ENCODE measurements around the gene QPRT. TPM values are rescaled to one million over a fixed set of nuclear protein-coding genes. Genes with fewer than 3 reads are reported as not detected.

QPRT gene
- total RNA-seq, 1 donor from 2014 or later, result 85.9 TPM

DNA sequence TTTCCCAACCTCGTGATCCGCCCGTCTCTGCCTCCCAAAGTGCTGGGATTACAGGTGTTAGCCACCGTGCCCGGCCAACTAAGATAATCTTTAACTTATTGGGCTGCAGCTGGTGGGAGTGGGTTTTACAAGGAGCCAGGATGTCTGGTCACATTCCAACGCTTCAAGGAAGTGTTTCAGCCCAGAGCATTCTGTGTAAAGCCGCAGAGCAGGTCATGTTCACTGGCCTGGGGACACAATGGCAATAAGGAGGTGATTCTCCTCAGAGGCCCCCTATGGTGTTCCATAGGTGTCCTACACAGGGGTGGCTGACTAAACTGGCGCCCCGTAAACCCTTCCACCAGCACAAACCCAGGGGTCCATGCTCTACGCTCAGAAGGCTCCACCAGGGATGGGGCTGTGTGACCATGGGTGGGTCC lies 1.2 kb downstream of the QPRT start:
- no peaks in the 10 kb centered on the region for H3K9me3 ChIP-seq (ENCODE audit: insufficient read depth, low read depth, low read length)
- TF ChIP-seq, protein P1, sequence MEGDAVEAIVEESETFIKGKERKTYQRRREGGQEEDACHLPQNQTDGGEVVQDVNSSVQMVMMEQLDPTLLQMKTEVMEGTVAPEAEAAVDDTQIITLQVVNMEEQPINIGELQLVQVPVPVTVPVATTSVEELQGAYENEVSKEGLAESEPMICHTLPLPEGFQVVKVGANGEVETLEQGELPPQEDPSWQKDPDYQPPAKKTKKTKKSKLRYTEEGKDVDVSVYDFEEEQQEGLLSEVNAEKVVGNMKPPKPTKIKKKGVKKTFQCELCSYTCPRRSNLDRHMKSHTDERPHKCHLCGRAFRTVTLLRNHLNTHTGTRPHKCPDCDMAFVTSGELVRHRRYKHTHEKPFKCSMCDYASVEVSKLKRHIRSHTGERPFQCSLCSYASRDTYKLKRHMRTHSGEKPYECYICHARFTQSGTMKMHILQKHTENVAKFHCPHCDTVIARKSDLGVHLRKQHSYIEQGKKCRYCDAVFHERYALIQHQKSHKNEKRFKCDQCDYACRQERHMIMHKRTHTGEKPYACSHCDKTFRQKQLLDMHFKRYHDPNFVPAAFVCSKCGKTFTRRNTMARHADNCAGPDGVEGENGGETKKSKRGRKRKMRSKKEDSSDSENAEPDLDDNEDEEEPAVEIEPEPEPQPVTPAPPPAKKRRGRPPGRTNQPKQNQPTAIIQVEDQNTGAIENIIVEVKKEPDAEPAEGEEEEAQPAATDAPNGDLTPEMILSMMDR (IDR thresholded peaks at IDR 0.05; ENCODE audit: insufficient read depth, low read depth, low read length), result no peak
- no peak for TF ChIP-seq EZH2 (IDR thresholded peaks at IDR 0.05; ENCODE audit: insufficient read depth, low read length)
- no peak overlapping the region for H2AFZ ChIP-seq (ENCODE audit: low read depth, low read length)
- H3K36me3 Mint-ChIP-seq (ENCODE audit: low read depth, unreplicated experiment), result peaks cover 10% of the 10 kb centered on the region
- H3K79me2 ChIP-seq (ENCODE audit: insufficient read depth, low read length), result no peaks in the 10 kb centered on the region
- H3K4me2 ChIP-seq (ENCODE audit: low read length), result no peak overlapping the region
- no peaks in the 10 kb centered on the region for H3K9me3 Mint-ChIP-seq (ENCODE audit: unreplicated experiment)
- no peaks in the 10 kb centered on the region for H3K27me3 Mint-ChIP-seq (ENCODE audit: low read depth, unreplicated experiment)
- H3K4me1 ChIP-seq (ENCODE audit: insufficient read depth, low read length), result no peaks in the 10 kb centered on the region
- no peak for FAIRE-seq
- no peak overlapping the region for H3K9ac ChIP-seq (ENCODE audit: low read length)
- H3K27me3 ChIP-seq (ENCODE audit: insufficient read depth, low read length), result no peaks in the 10 kb centered on the region
- no peaks in the 10 kb centered on the region for H3K36me3 ChIP-seq (ENCODE audit: insufficient read depth, low read length)
- H3K4me3 ChIP-seq (ENCODE audit: insufficient read depth, low read depth, low read length), result no peak overlapping the region
- no peak overlapping the region for H3K27ac Mint-ChIP-seq (ENCODE audit: unreplicated experiment)
- H3K27ac ChIP-seq (ENCODE audit: low read depth, low read length), result no peak overlapping the region
- H4K20me1 ChIP-seq (ENCODE audit: insufficient read depth, low read length), result no peaks in the 10 kb centered on the region
- peak overlapping the region; percentile 96 for H3K4me3 Mint-ChIP-seq (ENCODE audit: unreplicated experiment)
- no peaks in the 10 kb centered on the region for H3K4me1 Mint-ChIP-seq (ENCODE audit: low read depth, unreplicated experiment)
- no peak for DNase-seq (ENCODE audit: low read depth)

- H3K4me3 Mint-ChIP-seq (ENCODE audit: unreplicated experiment), result no peak overlapping the region
- no peak overlapping the region for H2AFZ ChIP-seq (ENCODE audit: low read depth, low read length)
- peaks cover 16% of the 10 kb centered on the region for H3K36me3 Mint-ChIP-seq (ENCODE audit: low read depth, unreplicated experiment)
- no peak for DNase-seq (ENCODE audit: low read depth)
- H3K4me1 ChIP-seq (ENCODE audit: insufficient read depth, low read length), result no peaks in the 10 kb centered on the region
- peaks cover 2% of the 10 kb centered on the region for H3K27me3 ChIP-seq (ENCODE audit: insufficient read depth, low read length)
- peaks cover 10% of the 10 kb centered on the region for H3K4me1 Mint-ChIP-seq (ENCODE audit: low read depth, unreplicated experiment)
- no peak overlapping the region for H3K27ac ChIP-seq (ENCODE audit: low read depth, low read length)
- no peaks in the 10 kb centered on the region for H3K9me3 ChIP-seq (ENCODE audit: insufficient read depth, low read depth, low read length)
- no peaks in the 10 kb centered on the region for H3K79me2 ChIP-seq (ENCODE audit: insufficient read depth, low read length)
- H3K9ac ChIP-seq (ENCODE audit: low read length), result no peak overlapping the region
- peaks cover 2% of the 10 kb centered on the region for H3K9me3 Mint-ChIP-seq (ENCODE audit: unreplicated experiment)
- H3K36me3 ChIP-seq (ENCODE audit: insufficient read depth, low read length), result no peaks in the 10 kb centered on the region
- TF ChIP-seq, protein P1 (IDR thresholded peaks at IDR 0.05; ENCODE audit: insufficient read depth, low read depth, low read length), result no peak
- no peak for TF ChIP-seq EZH2 (IDR thresholded peaks at IDR 0.05; ENCODE audit: insufficient read depth, low read length)
- no peaks in the 10 kb centered on the region for H4K20me1 ChIP-seq (ENCODE audit: insufficient read depth, low read length)
- no peak overlapping the region for H3K4me2 ChIP-seq (ENCODE audit: low read length)
- no peaks in the 10 kb centered on the region for H3K27me3 Mint-ChIP-seq (ENCODE audit: low read depth, unreplicated experiment)
- FAIRE-seq, result no peak
- H3K27ac Mint-ChIP-seq (ENCODE audit: unreplicated experiment), result no peak overlapping the region
- H3K4me3 ChIP-seq (ENCODE audit: insufficient read depth, low read depth, low read length), result no peak overlapping the region
Measured at GRCh38 chr16:29683543-29684090, 4.6 kb downstream of the QPRT start.

DNA sequence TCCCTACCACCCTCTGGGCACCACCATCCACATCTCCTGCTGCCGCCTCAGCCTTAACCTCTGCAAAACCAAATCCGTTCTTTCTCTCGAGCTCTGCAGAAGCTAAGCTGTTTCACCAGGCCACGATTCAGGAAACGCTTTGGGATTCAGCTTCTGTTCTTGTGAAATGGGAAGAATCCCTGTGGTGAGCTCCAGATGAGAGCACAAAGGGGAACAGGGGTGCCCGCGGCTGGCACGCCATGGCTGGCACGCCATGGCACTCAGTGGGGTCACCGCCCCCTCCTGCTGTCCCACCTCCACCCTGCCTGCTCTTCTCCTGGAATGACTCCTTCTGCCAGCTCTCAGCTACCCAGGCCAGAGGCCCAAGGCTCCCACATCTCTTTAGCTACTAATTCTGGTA lies 5.7 kb downstream of the QPRT start:
- no peaks in the 10 kb centered on the region for H3K4me1 ChIP-seq (ENCODE audit: insufficient read depth, low read length)
- no peaks in the 10 kb centered on the region for H3K36me3 ChIP-seq (ENCODE audit: insufficient read depth, low read length)
- Mint-ChIP-seq H3K36me3 (ENCODE audit: low read depth, unreplicated experiment) (peaks cover 21% of the 10 kb centered on the region), H3K4me1 (ENCODE audit: low read depth, unreplicated experiment) (peaks cover 10% of the 10 kb centered on the region), H3K27me3 (ENCODE audit: low read depth, unreplicated experiment) (no peaks in the 10 kb centered on the region), H3K4me3 (ENCODE audit: unreplicated experiment) (no peak overlapping the region), H3K9me3 (ENCODE audit: unreplicated experiment) (peaks cover 2% of the 10 kb centered on the region), H3K27ac (ENCODE audit: unreplicated experiment) (no peak overlapping the region)
- H3K27ac ChIP-seq (ENCODE audit: low read depth, low read length), result no peak overlapping the region
- no peak overlapping the region for H3K9ac ChIP-seq (ENCODE audit: low read length)
- no peaks in the 10 kb centered on the region for H3K9me3 ChIP-seq (ENCODE audit: insufficient read depth, low read depth, low read length)
- H4K20me1 ChIP-seq (ENCODE audit: insufficient read depth, low read length), result no peaks in the 10 kb centered on the region
- no peak for FAIRE-seq
- H3K27me3 ChIP-seq (ENCODE audit: insufficient read depth, low read length), result peaks cover 2% of the 10 kb centered on the region
- no peaks in the 10 kb centered on the region for H3K79me2 ChIP-seq (ENCODE audit: insufficient read depth, low read length)
- no peak overlapping the region for H3K4me3 ChIP-seq (ENCODE audit: insufficient read depth, low read depth, low read length)
- no peak for TF ChIP-seq EZH2 (IDR thresholded peaks at IDR 0.05; ENCODE audit: insufficient read depth, low read length)
- TF ChIP-seq, protein P1 (IDR thresholded peaks at IDR 0.05; ENCODE audit: insufficient read depth, low read depth, low read length), result no peak
- H2AFZ ChIP-seq (ENCODE audit: low read depth, low read length), result no peak overlapping the region
- DNase-seq (ENCODE audit: low read depth), result no peak
- no peak overlapping the region for H3K4me2 ChIP-seq (ENCODE audit: low read length)
